HG03095 (cell line): ENCODE measurements around the gene CELSR1.

Experiments used
- ATAC-seq: cut with Tn5 transposase; IDR thresholded peaks from one replicate; pipeline ENCODE4 v1.9.1; 2021; ENCODE audit warnings: moderate library complexity; ENCODE audit not compliant: unreplicated experiment

The CELSR1 gene

GRCh38 chr22:46380069-46380468 is 157.4 kb downstream of the CELSR1 start:
- ATAC-seq, result no peak

GRCh38 chr22:46379066-46379930 is 158.1 kb downstream of the CELSR1 start:
- ATAC-seq, result no peak

GRCh38 chr22:46378426-46379065 is 158.9 kb downstream of the CELSR1 start:
- ATAC-seq, result no peak

- ATAC-seq, result no peak
Measured at GRCh38 chr22:46377525-46378425, 159.6 kb downstream of the CELSR1 start.

GRCh38 chr22:46376908-46377524 is 160.4 kb downstream of the CELSR1 start:
- no peak for ATAC-seq

GRCh38 chr22:46376111-46376510 is 161.3 kb downstream of the CELSR1 start:
- no peak for ATAC-seq

- no peak for ATAC-seq
Measured at GRCh38 chr22:46374663-46375474, 162.6 kb downstream of the CELSR1 start.

GRCh38 chr22:46373921-46374662 is 163.3 kb downstream of the CELSR1 start:
- ATAC-seq, result no peak

- ATAC-seq, result no peak
Measured at GRCh38 chr22:46373159-46373558, 164.3 kb downstream of the CELSR1 start.

- no peak for ATAC-seq
Measured at GRCh38 chr22:46372686-46373085, 164.7 kb downstream of the CELSR1 start.

- ATAC-seq, result no peak
Measured at GRCh38 chr22:46371623-46372226, 165.7 kb downstream of the CELSR1 start.

- ATAC-seq, result no peak
Measured at GRCh38 chr22:46370584-46371291, 166.7 kb downstream of the CELSR1 start.

GRCh38 chr22:46369716-46370583 is 167.5 kb downstream of the CELSR1 start:
- no peak for ATAC-seq

GRCh38 chr22:46368871-46369715 is 168.3 kb downstream of the CELSR1 start:
- no peak for ATAC-seq

- ATAC-seq, result no peak
Measured at GRCh38 chr22:46368422-46368821, 169.0 kb downstream of the CELSR1 start.

GRCh38 chr22:46367707-46368191 is 169.7 kb downstream of the CELSR1 start:
- no peak for ATAC-seq
